KMS-11 (cell line): ENCODE measurements around the gene ADORA1.

ENCODE experiments used
- H2AFZ ChIP-seq: fragments of 200-600 bp; sonication (generic); 2 replicates; pipeline ENCODE4 v1.6.1; 2016; ENCODE audit warnings: antibody characterized with exemption, mixed run types, low read depth
- H3K27ac ChIP-seq: fragments of 200-600 bp; sonication (generic); 2 replicates; pipeline ENCODE4 v1.6.1; 2016; ENCODE audit warnings: mild to moderate bottlenecking, mixed run types
- H3K27me3 ChIP-seq: fragments of 200-600 bp; sonication (generic); 2 replicates; pipeline ENCODE4 v1.6.1; 2017; ENCODE audit warnings: mild to moderate bottlenecking, low read depth, mixed run types, moderate library complexity; ENCODE audit not compliant: insufficient read depth
- H3K36me3 ChIP-seq: fragments of 200-600 bp; sonication (generic); 2 replicates; pipeline ENCODE4 v1.6.1; 2017; ENCODE audit warnings: mild to moderate bottlenecking, mixed run types; ENCODE audit not compliant: insufficient read depth
- H3K4me1 ChIP-seq: fragments of 200-600 bp; sonication (generic); 2 replicates; pipeline ENCODE4 v1.6.1; 2016; ENCODE audit warnings: mild to moderate bottlenecking, low read depth, mixed run types; ENCODE audit not compliant: poor library complexity, severe bottlenecking
- H3K4me2 ChIP-seq: fragments of 200-600 bp; sonication (generic); 2 replicates; pipeline ENCODE4 v1.7.0; 2016; ENCODE audit warnings: mild to moderate bottlenecking, mixed run types
- H3K4me3 ChIP-seq: fragments of 200-600 bp; sonication (generic); IDR thresholded peaks from 2 replicates; pipeline ENCODE4 v1.6.1; 2017; ENCODE audit warnings: low read depth, low read length, mixed read lengths; ENCODE audit not compliant: insufficient read depth
- H3K79me2 ChIP-seq: fragments of 200-600 bp; sonication (generic); 2 replicates; pipeline ENCODE4 v1.6.1; 2016; ENCODE audit warnings: low read depth, mixed run types; ENCODE audit not compliant: insufficient read depth
- H3K9ac ChIP-seq: fragments of 200-600 bp; sonication (generic); 2 replicates; pipeline ENCODE4 v1.6.1; 2016; ENCODE audit warnings: mild to moderate bottlenecking, mixed run types
- H4K20me1 ChIP-seq: fragments of 200-600 bp; sonication (generic); 2 replicates; pipeline ENCODE4 v1.6.1; 2016; ENCODE audit warnings: mild to moderate bottlenecking, mixed run types; ENCODE audit not compliant: insufficient read depth
- CTCF ChIP-seq: fragments of 200-600 bp; sonication (generic); conservative IDR thresholded peaks from 2 replicates; pipeline ENCODE4 v1.6.1; 2017; ENCODE audit warnings: low read depth, mild to moderate bottlenecking, antibody characterized with exemption, low read length, moderate library complexity, mixed read lengths

The ADORA1 gene

GRCh38 chr1:203189951-203190352 lies 62.4 kb downstream of the ADORA1 start:
- H3K4me2 ChIP-seq, result no peak overlapping the region
- TF ChIP-seq CTCF, result no peak
- H3K27ac ChIP-seq, result no peak overlapping the region
- H3K36me3 ChIP-seq, result no peaks in the 10 kb centered on the region
- H2AFZ ChIP-seq, result no peak overlapping the region
- no peaks in the 10 kb centered on the region for H3K79me2 ChIP-seq
- no peaks in the 10 kb centered on the region for H3K27me3 ChIP-seq
- H3K9ac ChIP-seq, result no peak overlapping the region
- H4K20me1 ChIP-seq, result no peaks in the 10 kb centered on the region
- no peaks in the 10 kb centered on the region for H3K4me1 ChIP-seq
- no peak overlapping the region for H3K4me3 ChIP-seq

- Histone ChIP-seq H3K27me3 (no peaks in the 10 kb centered on the region), H3K4me3 (no peak overlapping the region), H3K36me3 (no peaks in the 10 kb centered on the region), H3K79me2 (no peaks in the 10 kb centered on the region), H3K27ac (no peak overlapping the region), H3K4me2 (no peak overlapping the region), H3K4me1 (no peaks in the 10 kb centered on the region), H2AFZ (no peak overlapping the region), H4K20me1 (no peaks in the 10 kb centered on the region), H3K9ac (no peak overlapping the region)
- no peak for TF ChIP-seq CTCF
These were observed 63.4 kb downstream of the ADORA1 start for GRCh38 chr1:203190949-203191348.

GRCh38 chr1:203196371-203196770 lies 68.8 kb downstream of the ADORA1 start:
- Histone ChIP-seq H3K4me3 (no peak overlapping the region), H4K20me1 (no peaks in the 10 kb centered on the region), H3K36me3 (no peaks in the 10 kb centered on the region), H3K27ac (no peak overlapping the region), H2AFZ (no peak overlapping the region), H3K79me2 (no peaks in the 10 kb centered on the region), H3K9ac (no peak overlapping the region), H3K4me1 (no peaks in the 10 kb centered on the region), H3K27me3 (no peaks in the 10 kb centered on the region), H3K4me2 (no peak overlapping the region)
- no peak for TF ChIP-seq CTCF

GRCh38 chr1:203197625-203198024 lies 70.1 kb downstream of the ADORA1 start:
- no peak overlapping the region for H3K4me2 ChIP-seq
- no peak for TF ChIP-seq CTCF
- no peak overlapping the region for H2AFZ ChIP-seq
- no peaks in the 10 kb centered on the region for H3K27me3 ChIP-seq
- no peaks in the 10 kb centered on the region for H3K4me1 ChIP-seq
- H3K4me3 ChIP-seq, result no peak overlapping the region
- H3K36me3 ChIP-seq, result no peaks in the 10 kb centered on the region
- no peaks in the 10 kb centered on the region for H3K79me2 ChIP-seq
- no peak overlapping the region for H3K9ac ChIP-seq
- H3K27ac ChIP-seq, result no peak overlapping the region
- no peaks in the 10 kb centered on the region for H4K20me1 ChIP-seq

DNA sequence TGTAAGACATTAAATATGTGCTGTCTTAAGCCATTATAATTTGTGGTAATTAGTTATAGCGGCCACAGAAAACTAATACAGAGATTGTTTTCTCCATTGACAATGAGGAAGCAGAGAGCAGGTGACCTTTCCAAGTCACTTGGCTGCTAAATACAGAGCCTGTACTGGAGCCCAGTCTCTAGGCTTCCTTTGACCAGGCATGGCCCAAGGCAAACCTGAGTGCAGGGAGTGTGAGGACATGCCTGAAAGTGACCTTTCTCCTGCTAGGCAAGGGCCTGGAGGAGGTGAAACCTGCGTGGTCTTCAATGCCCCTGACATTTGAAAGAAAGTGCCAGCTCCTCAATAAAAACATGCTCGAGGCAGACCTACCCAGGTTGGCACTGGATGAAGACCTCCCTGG lies 71.5 kb downstream of the ADORA1 start:
- Histone ChIP-seq H3K4me2 (no peak overlapping the region), H3K4me3 (no peak overlapping the region), H3K27me3 (no peaks in the 10 kb centered on the region), H3K9ac (no peak overlapping the region), H2AFZ (no peak overlapping the region), H4K20me1 (no peaks in the 10 kb centered on the region), H3K27ac (no peak overlapping the region), H3K4me1 (no peaks in the 10 kb centered on the region), H3K36me3 (no peaks in the 10 kb centered on the region), H3K79me2 (no peaks in the 10 kb centered on the region)
- no peak for TF ChIP-seq CTCF
